ENCODE measurements around the gene SLC35E3.

SLC35E3 gene

DNA sequence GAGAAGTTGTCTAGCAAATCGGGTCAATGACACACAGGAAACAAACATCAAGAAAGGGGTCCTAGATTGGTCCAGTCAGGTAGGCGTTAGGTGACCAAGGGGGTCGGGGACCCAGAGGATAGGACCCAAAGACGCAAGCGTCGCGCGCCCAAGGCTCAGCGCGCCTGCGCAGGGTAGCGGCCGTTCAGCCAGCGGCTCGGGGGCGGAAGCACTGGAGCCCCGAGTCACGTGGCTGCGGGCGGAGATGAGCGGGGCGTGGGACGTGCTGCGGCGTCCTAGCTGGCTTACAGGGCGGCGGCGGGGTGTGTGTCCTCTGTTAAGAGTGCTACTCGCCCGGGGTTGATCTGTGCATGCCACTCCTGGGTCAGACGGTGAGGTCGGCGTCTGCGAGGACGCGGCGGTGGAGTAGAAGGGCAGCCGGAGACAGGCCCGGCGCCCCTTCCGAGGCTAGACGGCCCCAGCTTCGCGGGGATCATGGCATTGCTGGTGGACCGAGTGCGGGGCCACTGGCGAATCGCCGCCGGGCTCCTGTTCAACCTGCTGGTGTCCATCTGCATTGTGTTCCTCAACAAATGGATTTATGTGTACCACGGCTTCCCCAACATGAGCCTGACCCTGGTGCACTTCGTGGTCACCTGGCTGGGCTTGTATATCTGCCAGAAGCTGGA is at the start of gene SLC35E3:
Gene SLC35E3, plus strand, starts transcription at position 273 of the 668 bp plus-strand sequence. Its CDS starts 202 bp downstream, at position 475.
- peak; percentile 97 for DNase-seq

DNA sequence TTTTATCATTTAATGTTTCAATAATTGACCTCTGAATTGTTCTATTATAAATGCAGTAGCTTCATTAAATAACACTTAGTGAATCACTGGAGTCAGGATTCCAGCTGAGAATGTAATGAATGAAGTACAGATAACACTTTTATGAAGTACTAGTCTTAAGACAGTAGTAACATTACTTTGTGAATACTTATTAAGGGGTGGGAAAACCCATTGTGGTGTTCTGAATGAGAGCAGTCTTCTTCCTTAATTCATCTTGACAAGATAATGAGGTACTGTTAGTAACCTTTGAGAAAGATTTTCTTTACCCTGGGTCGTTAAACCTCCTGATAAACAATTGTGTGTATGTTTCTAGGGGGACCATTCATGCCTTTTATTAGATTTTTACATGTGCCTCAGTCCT is 46.5 kb upstream of the SLC35E3 start:
- peak; percentile 25 for DNase-seq

DNA sequence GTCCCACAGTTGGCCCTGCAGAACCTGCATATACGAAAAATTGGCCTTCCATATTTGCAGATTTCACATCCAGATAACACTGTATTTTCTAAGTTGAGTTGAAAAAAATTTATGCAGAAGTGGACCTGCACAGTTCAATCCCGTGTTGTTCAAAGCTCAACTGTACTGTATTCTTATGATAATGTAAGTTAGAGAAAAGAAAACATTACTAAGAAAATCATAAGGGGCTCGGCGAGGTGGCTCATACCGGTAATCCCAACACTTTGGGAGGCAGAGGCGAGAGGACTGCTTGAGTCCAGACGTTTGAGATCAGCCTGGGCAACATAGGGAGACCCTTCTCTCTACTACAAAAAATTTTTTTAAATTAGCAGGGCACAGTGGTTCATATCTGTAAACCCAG is 18.2 kb upstream of the SLC35E3 start:
- DNase-seq, result no peak

DNA sequence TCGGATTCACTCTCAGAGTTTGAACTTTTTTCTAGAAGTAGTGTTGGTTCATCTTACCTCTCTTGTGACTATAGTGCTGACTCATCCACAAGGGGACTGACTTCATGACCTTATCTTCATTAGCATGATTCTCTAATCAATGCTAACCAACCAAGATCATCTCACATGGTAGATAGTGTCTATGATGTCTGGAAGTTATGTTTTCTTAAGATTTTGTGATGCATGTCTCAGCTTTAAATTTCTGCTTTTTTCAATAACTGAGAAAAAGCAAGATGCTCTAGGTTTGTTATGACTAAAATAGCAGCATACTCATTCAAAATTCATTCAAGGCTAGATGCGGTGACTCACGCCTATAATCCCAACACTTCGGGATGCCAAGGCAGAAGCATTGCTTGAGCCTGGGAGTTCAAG is 12.3 kb upstream of the SLC35E3 start:
- no peak for DNase-seq

DNA sequence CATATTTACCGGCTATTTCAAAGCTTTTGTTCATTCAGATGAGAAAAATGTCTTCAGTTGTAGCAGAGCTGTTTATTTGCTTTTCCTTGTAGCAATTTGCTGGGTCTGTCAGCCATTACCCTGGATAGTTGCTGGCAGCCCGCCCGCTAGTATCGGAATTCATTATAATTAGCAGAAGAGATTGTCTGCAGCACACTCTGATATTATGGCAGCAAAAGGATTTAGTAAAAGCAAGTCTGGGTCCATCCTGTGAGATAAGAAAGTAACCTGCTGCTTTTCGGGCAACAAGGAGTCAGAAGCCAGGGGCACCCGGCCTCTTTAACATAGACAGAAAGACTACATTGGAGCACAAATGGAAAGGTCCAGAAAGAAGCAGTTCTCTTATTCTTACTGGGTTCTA is 6.1 kb upstream of the SLC35E3 start:
- no peak for DNase-seq

DNA sequence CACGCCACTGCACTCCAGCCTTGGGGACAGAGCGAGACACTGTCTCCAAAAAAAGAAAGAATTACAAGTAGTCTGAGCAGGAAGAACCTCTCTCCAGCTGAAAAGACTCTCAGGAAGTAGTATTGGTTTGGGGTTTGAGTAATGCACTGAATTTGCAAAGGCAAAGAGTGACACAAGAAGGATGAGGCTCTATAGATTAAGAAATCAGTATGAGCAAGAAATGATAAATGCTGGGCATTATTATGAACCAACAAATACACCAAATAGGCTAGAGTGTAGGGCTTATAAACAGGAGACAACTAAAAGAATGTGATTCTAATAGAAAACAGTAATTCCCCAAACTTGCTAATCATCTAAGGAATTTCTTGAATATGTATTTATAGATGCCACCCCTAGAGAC is 2.6 kb upstream of the SLC35E3 start:
- no peak for DNase-seq

DNA sequence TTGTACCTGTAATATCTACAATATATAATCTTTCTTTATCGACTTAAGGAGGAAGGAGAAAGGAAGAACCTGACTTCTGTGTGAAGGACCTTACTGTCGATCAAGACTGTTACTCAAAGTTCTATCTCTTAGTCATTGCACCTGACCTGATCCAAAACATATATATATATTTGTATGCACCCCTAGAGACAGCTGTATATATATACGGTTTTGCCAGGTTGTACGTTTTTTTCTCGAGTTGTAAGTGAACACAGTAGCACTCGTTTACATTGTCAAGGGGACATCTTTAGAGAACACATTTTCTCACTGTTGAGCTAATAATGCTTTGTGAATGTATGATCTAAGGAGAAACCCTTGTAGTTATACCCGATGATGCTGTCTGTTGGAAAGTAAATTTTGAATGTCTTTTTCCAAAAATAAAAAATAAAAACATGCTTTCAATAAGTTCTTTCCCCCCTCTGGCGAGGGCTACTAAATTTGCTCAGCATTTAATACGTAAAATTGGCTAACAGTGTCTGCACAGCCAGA is 536 bp upstream of the SLC35E3 start:
- no peak for DNase-seq

DNA sequence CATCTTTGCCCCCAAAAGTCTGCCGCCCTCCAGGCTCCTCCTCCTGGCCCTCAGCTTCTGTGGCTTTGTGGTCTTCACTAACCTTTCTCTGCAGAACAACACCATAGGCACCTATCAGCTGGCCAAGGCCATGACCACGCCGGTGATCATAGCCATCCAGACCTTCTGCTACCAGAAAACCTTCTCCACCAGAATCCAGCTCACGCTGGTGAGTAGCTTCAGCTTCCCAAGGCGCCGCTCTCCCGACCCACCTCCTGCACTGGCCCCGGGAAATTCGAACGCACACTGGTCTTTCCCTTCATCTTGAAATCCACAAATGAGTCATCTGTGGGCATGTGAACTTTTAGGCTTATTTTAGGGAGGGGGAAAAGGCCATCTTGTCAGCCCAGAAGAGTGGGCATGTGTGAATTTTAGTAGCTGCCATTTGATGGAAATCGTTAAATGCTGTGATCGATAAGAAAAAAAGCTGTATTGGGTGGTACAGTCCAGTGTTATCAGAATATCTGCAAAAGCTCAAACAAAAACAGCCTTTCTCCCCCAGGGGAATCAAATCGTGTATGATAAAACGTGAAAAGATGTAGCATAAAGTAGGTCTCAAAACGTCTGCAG is 700 bp downstream of the SLC35E3 start:
- DNase-seq, result peak; percentile 87

DNA sequence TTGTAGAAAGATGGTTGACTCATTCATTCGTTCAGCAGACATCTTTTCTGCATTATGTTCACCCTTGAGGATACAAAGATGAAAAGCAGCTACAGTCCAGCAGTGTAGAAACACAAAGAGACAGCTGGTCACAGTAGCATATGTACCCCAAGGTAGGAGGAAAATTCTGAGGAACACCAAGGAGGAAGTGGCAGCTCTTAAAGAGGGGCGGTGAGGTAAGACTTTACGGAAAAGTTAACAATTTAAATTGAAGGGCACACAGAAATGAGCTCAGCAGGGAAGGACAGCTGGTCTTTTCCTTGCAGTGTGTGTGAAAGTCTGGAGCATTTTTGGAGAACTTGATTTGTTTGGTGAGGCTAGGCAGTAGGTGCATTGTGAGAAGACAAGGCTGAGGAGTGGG is 3.5 kb downstream of the SLC35E3 start:
- DNase-seq, result no peak

DNA sequence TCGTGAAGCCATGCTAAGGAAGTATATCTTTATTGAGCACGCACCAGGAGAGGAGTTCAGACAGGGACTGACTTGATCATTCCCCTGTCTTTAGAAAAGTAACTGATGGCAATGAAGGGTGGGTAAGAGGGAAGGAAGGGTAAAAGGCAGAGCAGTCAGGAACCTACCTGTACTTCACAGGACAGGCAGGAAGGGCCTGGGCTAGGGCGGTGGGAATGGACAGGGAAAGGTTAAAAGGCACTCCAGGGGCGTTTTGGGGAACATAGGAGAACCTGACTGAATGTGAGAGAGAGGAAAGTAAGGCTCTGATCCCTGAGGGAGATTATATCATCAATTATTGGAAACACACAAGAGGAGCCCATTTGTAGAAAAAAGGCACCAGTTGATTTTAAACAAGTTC is 3.9 kb downstream of the SLC35E3 start:
- DNase-seq, result no peak

DNA sequence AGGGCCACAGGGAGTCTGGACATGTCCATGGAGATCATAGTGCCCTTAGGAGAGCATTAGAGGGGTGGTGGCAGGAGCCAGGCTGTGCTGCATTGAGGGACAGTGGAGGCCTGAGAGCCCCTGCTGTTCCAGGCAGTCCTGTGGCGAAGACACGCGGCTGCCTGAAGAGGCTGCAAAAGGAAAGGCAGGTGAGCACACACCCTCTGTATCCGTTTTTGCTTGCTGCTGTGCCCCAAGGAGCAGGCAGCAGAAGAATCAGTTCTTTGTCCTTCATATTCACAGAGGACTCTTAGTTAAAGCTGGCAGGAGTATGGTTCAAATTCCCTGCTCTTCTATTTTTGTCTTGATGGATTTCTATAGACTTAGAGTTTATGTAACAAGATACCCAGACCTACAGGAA is 4.5 kb downstream of the SLC35E3 start:
- no peak for DNase-seq

DNA sequence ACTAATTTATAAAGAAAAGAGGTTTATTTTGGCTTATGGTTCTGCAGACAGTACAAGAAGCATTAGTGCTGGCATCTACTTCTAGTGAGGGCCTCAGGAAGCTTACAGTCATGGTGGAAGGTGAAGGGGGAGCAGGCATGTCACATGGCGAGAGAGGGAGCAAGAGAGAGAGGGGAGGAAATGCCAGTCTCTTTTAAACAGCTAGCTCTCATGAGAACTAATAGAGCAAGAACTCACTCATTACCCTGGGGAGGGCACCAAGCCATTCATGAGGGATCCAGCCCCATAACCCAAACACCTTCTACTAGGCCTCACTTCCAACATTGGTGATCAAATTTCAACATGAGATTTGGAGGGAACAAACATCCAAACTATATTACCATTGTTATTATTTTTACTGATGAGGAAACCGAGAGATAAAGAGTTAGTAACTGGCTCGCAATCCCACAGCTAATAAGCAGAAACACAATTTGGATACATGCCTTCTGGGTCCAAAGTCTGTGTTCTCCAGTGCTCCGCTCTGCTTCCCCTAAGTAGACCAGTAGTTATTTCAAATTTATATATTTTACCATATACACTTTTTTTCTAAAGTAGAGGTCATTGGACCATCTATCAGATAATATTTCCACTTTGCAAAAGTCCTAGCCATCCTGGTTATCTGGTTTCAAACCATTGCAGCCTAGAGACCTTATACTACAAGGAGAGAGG is 9.7 kb downstream of the SLC35E3 start:
- no peak for DNase-seq

DNA sequence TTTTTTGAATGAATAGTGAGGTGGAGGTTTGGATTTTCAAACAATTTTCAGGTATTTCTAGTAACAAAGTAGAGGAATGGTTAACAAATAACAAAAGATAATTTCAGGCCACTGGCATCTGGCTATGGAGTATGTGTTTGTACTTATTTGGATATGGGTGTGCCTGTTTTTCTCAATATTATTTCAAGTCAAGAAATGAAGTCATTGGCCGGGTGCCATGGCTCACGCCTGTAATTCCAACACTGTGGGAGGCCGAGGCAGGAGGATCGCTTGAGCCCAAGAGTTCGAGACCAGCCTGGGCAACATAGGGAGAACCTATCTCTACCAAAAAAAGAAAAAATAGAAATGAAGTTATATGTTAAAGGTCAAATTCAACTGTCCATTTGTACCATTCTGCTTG is 13.9 kb downstream of the SLC35E3 start:
- no peak for DNase-seq

DNA sequence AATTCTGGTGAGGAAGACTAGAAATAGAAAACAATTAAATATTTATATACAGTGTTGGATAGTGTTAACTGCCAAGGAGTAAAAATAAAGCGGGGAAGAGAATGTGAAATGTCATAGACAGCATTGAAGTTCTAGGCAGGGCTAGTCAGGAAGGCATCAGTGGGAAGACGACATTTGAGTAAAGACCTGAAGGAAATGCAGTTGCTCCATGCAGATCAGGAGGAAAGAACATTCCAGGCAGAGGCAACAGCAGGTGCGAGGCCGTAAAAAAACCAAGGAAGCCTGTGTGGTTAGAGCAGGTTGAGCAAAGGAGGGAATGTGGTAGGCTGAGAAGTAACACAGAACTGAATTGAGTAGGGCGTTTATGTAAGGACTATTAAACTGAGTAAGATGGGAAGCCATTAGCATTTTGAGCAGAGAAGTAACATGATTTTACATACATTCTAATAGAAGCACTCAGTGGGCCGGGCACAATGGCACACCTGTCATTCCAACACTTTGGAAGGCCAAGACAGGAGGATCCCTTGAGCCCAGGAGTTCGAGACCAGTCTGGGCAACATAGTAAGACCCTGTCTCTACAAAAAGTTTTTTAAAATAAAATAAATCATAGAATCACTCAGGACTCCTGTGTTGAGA is 14.9 kb downstream of the SLC35E3 start:
- no peak for DNase-seq

DNA sequence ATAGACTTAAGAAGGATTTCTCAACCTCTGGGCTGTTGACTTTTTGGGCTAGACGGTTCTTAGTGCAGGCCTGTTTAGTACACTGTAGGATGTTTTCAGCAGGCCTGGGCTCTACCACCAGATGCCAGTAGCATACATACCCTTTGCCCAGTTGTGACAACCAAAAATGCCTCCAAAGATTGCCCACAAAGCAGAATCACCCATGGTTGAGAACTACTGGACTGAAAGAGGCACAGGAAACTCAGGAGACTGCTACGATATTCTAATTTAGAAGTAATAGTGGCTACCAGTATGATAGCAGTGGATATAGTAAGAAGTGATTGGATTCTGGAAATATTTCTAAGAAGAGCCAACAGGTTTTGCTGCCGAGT is 15.5 kb downstream of the SLC35E3 start:
- no peak for DNase-seq

DNA sequence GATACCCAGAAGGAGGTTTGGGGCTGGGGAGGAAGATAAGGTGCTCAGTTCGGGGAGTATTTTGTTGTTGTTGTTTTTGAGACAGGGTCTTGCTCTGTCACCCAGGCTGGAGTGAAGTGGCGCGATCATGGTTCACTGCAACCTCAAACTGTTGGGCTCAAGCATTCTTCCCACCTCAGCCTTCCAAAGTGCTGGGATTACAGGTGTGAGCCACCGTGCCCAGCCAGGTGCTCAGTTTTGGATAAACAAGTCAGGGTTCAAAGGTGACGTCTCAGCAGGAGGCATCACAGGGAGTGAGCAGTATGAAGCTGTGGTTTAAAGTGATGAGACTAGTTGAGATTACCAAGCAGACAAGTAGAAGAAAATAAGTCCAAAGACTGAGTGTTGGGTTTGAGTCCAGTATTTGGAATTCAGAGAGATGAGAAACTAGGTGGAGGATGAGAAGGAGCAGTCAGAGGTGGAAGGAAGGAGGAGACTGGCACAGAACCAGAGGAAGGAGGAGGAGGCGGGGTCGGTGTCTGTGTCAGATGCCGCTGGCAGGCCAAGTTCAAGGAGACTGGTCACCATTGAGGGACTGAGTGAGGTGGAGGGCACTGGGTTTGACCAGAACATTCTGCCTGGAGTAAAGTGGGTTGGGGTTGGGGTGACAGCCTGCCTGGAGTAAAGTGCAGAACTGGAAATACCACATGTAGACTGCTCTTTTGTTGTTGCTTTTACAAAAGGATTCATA is 16.1 kb downstream of the SLC35E3 start:
- DNase-seq, result no peak

DNA sequence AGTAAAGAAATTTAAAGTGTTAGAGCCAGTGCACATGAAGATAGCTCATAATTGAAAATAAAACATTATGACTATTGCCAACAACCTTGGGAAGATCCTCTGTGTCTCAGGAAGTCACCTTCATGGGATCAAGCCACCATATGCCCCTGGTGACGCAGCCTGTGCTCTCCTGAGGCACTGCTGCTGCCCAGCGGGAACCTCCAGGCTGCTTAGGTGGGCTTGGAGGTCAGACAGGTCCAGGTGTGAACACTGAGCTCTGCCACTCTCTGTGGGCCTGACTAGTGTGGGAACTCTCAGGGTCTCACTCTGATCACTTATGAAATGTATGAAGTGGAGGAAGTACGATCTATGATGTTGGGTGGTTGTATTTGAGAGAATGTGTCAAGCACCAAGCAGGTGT is 16.7 kb downstream of the SLC35E3 start:
- DNase-seq, result no peak

DNA sequence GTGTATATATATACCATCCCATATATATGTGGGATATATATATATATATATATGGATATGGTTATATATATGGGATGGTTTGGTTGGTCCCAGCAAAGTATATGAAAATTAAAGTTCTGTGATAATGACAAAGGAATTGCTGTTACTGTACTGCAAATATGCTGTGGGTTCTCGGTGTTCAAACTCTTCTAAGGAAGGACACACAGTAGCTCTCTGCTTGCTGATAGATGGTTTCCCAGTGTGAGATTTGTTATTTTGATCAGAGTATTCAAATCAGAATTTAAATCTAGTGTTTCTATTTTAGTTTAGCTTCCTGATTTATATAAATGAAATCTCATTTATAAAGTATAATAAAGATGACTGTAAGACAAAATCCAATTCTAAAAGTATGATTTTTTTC is 19.7 kb downstream of the SLC35E3 start:
- no peak for DNase-seq

DNA sequence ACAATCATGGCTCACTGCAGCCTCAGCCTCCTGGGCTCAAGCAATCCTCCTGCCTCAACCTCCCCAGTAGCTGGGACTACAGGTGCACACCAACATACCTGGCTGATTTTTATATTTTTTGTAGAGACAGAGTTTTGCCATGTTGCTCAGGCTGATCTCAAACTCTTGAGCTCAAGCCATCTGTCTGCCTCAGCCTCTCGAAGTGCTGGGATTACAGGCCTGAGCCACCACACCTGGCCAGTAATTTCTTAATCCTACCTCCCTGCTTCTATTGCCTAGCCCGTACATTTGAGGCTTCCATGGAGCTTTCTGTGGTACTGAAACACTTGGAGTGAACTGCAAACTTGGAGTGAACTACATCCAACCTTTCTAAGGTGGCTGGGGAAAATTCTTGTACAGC is 20.7 kb downstream of the SLC35E3 start:
- DNase-seq, result no peak

DNA sequence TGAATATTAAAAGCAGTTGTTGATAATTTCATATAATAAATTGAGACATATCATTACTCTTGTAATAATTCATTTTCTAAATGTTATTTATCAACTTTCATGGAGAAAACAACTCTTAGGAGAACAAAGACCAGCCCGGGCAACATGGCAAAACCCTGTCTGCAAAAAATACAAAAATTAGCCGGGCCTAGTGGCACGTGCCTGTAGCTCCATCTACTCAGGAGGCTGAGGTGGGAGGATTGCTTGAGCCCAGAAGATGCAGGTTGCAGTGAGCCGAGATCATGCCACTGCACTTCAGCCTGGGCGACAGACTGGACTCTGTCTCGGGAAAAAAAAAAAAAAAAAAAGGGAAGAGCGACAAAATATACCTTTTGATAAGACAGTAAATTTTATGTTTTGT is 21.2 kb downstream of the SLC35E3 start:
- no peak for DNase-seq

DNA sequence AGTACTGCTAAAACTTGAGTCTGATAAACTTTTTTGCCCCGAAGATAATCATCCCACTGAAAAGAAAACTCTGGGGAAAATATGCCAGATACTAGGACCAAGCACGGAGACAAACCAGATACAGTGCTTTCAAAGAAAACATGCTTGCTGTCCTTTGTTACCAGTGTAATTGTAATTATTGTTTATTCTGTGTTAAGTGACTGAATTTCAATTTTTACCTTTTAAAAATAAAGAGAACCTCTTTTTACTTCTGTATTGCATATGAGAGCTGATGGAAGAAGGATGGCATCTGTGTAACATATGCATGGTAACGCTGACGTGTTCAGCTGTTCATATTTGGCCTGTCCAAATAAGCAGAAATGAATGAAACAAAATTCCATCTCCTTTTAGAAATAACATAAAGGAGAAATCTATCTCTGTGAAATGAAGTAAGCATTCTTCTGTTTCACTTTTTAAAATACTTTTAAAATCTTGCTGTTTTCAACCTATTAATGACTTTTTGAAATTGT is 22.5 kb downstream of the SLC35E3 start:
- DNase-seq, result no peak

DNA sequence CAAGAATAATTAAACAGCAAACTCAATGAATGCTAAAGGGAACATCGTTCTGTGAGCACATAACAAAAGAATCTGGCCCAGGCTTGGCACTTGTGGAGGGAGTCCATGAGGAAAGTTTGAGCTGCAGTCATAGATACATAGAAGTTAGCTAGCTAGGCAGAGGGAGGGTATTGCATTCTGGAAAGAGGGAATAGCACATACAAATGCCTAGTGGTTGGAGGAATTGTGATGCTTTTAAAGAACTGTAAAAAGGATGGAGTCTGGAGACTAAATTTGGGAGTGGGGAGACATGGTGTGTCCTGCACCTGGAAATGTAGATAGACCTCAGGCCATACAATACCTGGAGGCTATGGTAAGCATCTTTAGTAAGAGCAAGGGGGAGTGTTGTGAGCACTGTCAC is 24.0 kb downstream of the SLC35E3 start:
- no peak for DNase-seq
